ENCODE measurements around the gene SMYD3. TPM values are rescaled to one million over a fixed set of nuclear protein-coding genes. Genes with fewer than 3 reads are reported as not detected.

The SMYD3 gene
- 36.6 TPM for total RNA-seq
- 10 to 100 TPM; 17.7 to 32.7 (median 25.1) TPM for polyA plus RNA-seq

GRCh38 chr1:246506674-246507481, at the start of gene SMYD3:
TSS of gene SMYD3 (minus strand) at chr1:246507279.
- H3K27ac ChIP-seq (ENCODE audit: insufficient read depth, low read length, poor library complexity, severe bottlenecking): peak within 1 kb of the TSS; percentile 57
- DNase-seq (peak; percentile 73 to 87 (median 78)), ATAC-seq (ENCODE audit: low read depth in 2 of 2) (peak; percentile 81 to 86)
- peak within 1 kb of the TSS; percentile 93 for H3K4me3 ChIP-seq (ENCODE audit: low read depth, low read length)
- Mint-ChIP-seq H3K4me3 (peak within 1 kb of the TSS; percentile 93 to 97 (median 96)), H3K27ac (peak within 1 kb of the TSS; percentile 91 to 96 (median 93)), H3K9me3 (peaks cover 0 to 1% (median 0%) of the 10 kb centered on the region in 7 donors), H3K4me1 (peaks cover 15 to 34% (median 19%) of the 10 kb centered on the region in 4 donors), H3K27me3 (no peaks in the 10 kb centered on the region), H3K36me3 (no peaks in the 10 kb centered on the region)
- H3K27me3 ChIP-seq (ENCODE audit: control insufficient read depth, insufficient read depth, low read length): no peaks in the 10 kb centered on the region
- no peaks in the 10 kb centered on the region for H3K9me3 ChIP-seq (ENCODE audit: control insufficient read depth in 2 of 2, low read length in 2 of 2)
- H3K4me1 ChIP-seq (ENCODE audit: control insufficient read depth, insufficient read depth, low read length, poor library complexity, severe bottlenecking): peaks cover 8% of the 10 kb centered on the region
- H3K36me3 ChIP-seq (ENCODE audit: control insufficient read depth, insufficient read depth, low read length): no peaks in the 10 kb centered on the region

GRCh38 chr1:246554201-246554600, 47.1 kb upstream of the SMYD3 start:
- peaks cover 3 to 18% (median 7%) of the 10 kb centered on the region in 4 donors for H3K4me1 Mint-ChIP-seq
- H3K4me3 ChIP-seq (ENCODE audit: low read depth, low read length): no peak overlapping the region
- H3K27ac Mint-ChIP-seq: no peak overlapping the region
- DNase-seq (no peak), ATAC-seq (ENCODE audit: low read depth in 2 of 2) (no peak)
- H3K36me3 ChIP-seq (ENCODE audit: control insufficient read depth, insufficient read depth, low read length): peaks cover 78% of the 10 kb centered on the region
- H3K27me3 Mint-ChIP-seq: no peaks in the 10 kb centered on the region
- peaks cover 60% of the 10 kb centered on the region for H3K36me3 Mint-ChIP-seq
- no peaks in the 10 kb centered on the region for H3K4me1 ChIP-seq (ENCODE audit: control insufficient read depth, insufficient read depth, low read length, poor library complexity, severe bottlenecking)
- no peaks in the 10 kb centered on the region for H3K9me3 ChIP-seq (ENCODE audit: control insufficient read depth in 2 of 2, low read length in 2 of 2)
- no peak overlapping the region for H3K27ac ChIP-seq (ENCODE audit: insufficient read depth, low read length, poor library complexity, severe bottlenecking)
- no peaks in the 10 kb centered on the region for H3K27me3 ChIP-seq (ENCODE audit: control insufficient read depth, insufficient read depth, low read length)
- H3K4me3 Mint-ChIP-seq: no peak overlapping the region
- H3K9me3 Mint-ChIP-seq: peaks cover 0 to 2% (median 0%) of the 10 kb centered on the region in 7 donors

- Histone ChIP-seq H3K27me3 (ENCODE audit: control insufficient read depth, insufficient read depth, low read length) (no peaks in the 10 kb centered on the region), H3K9me3 (ENCODE audit: control insufficient read depth in 2 of 2, low read length in 2 of 2) (no peaks in the 10 kb centered on the region), H3K27ac (ENCODE audit: insufficient read depth, low read length, poor library complexity, severe bottlenecking) (no peak overlapping the region), H3K4me1 (ENCODE audit: control insufficient read depth, insufficient read depth, low read length, poor library complexity, severe bottlenecking) (no peaks in the 10 kb centered on the region), H3K4me3 (ENCODE audit: low read depth, low read length) (no peak overlapping the region), H3K36me3 (ENCODE audit: control insufficient read depth, insufficient read depth, low read length) (peaks cover 89% of the 10 kb centered on the region)
- Mint-ChIP-seq H3K4me1 (peaks cover 0 to 13% (median 2%) of the 10 kb centered on the region in 4 donors), H3K4me3 (no peak overlapping the region), H3K36me3 (peaks cover 54% of the 10 kb centered on the region), H3K9me3 (peaks cover 0 to 2% (median 0%) of the 10 kb centered on the region in 7 donors), H3K27ac (no peak overlapping the region), H3K27me3 (no peaks in the 10 kb centered on the region)
- DNase-seq (no peak), ATAC-seq (ENCODE audit: low read depth in 2 of 2) (no peak)
Measured at GRCh38 chr1:246552110-246552509, 45.0 kb upstream of the SMYD3 start.

- Histone ChIP-seq H3K36me3 (ENCODE audit: control insufficient read depth, insufficient read depth, low read length) (peaks cover 79% of the 10 kb centered on the region), H3K4me3 (ENCODE audit: low read depth, low read length) (no peak overlapping the region), H3K27ac (ENCODE audit: insufficient read depth, low read length, poor library complexity, severe bottlenecking) (no peak overlapping the region), H3K4me1 (ENCODE audit: control insufficient read depth, insufficient read depth, low read length, poor library complexity, severe bottlenecking) (no peaks in the 10 kb centered on the region), H3K9me3 (ENCODE audit: control insufficient read depth in 2 of 2, low read length in 2 of 2) (no peaks in the 10 kb centered on the region), H3K27me3 (ENCODE audit: control insufficient read depth, insufficient read depth, low read length) (no peaks in the 10 kb centered on the region)
- Mint-ChIP-seq H3K9me3 (no peaks in the 10 kb centered on the region), H3K36me3 (peaks cover 48% of the 10 kb centered on the region), H3K27me3 (no peaks in the 10 kb centered on the region), H3K27ac (peak overlapping the region in 1 of 3 donors; percentile 23), H3K4me3 (no peak overlapping the region), H3K4me1 (peaks cover 0 to 13% (median 2%) of the 10 kb centered on the region in 4 donors)
- ATAC-seq (ENCODE audit: low read depth in 2 of 2) (no peak), DNase-seq (no peak)
Measured at GRCh38 chr1:246550402-246550801, 43.3 kb upstream of the SMYD3 start.

- Histone ChIP-seq H3K27ac (ENCODE audit: insufficient read depth, low read length, poor library complexity, severe bottlenecking) (no peak overlapping the region), H3K4me3 (ENCODE audit: low read depth, low read length) (no peak overlapping the region), H3K36me3 (ENCODE audit: control insufficient read depth, insufficient read depth, low read length) (peaks cover 74% of the 10 kb centered on the region), H3K9me3 (ENCODE audit: control insufficient read depth in 2 of 2, low read length in 2 of 2) (no peaks in the 10 kb centered on the region), H3K4me1 (ENCODE audit: control insufficient read depth, insufficient read depth, low read length, poor library complexity, severe bottlenecking) (no peaks in the 10 kb centered on the region), H3K27me3 (ENCODE audit: control insufficient read depth, insufficient read depth, low read length) (no peaks in the 10 kb centered on the region)
- Mint-ChIP-seq H3K36me3 (peaks cover 42% of the 10 kb centered on the region), H3K27ac (peak overlapping the region in 1 of 3 donors; percentile 23), H3K4me1 (peaks cover 0 to 13% (median 2%) of the 10 kb centered on the region in 4 donors), H3K9me3 (no peaks in the 10 kb centered on the region), H3K27me3 (no peaks in the 10 kb centered on the region), H3K4me3 (no peak overlapping the region)
- DNase-seq (no peak), ATAC-seq (ENCODE audit: low read depth in 2 of 2) (no peak)
Measured at GRCh38 chr1:246549665-246550064, 42.6 kb upstream of the SMYD3 start.

GRCh38 chr1:246544001-246544400, 36.9 kb upstream of the SMYD3 start:
- DNase-seq: no peak
- H3K27me3 Mint-ChIP-seq: no peaks in the 10 kb centered on the region
- H3K9me3 ChIP-seq (ENCODE audit: control insufficient read depth in 2 of 2, low read length in 2 of 2): no peaks in the 10 kb centered on the region
- H3K4me1 ChIP-seq (ENCODE audit: control insufficient read depth, insufficient read depth, low read length, poor library complexity, severe bottlenecking): no peaks in the 10 kb centered on the region
- H3K4me3 Mint-ChIP-seq: no peak overlapping the region
- H3K9me3 Mint-ChIP-seq: no peaks in the 10 kb centered on the region
- H3K4me3 ChIP-seq (ENCODE audit: low read depth, low read length): no peak overlapping the region
- peaks cover 69% of the 10 kb centered on the region for H3K36me3 ChIP-seq (ENCODE audit: control insufficient read depth, insufficient read depth, low read length)
- no peak for ATAC-seq (ENCODE audit: low read depth in 2 of 2)
- H3K4me1 Mint-ChIP-seq: peaks cover 0 to 5% (median 0%) of the 10 kb centered on the region in 4 donors
- H3K36me3 Mint-ChIP-seq: peaks cover 24% of the 10 kb centered on the region
- H3K27ac Mint-ChIP-seq: peak overlapping the region in 2 of 3 donors; percentile 27 to 38
- no peak overlapping the region for H3K27ac ChIP-seq (ENCODE audit: insufficient read depth, low read length, poor library complexity, severe bottlenecking)
- H3K27me3 ChIP-seq (ENCODE audit: control insufficient read depth, insufficient read depth, low read length): no peaks in the 10 kb centered on the region

- H3K27me3 ChIP-seq (ENCODE audit: control insufficient read depth, insufficient read depth, low read length): no peaks in the 10 kb centered on the region
- H3K36me3 Mint-ChIP-seq: peaks cover 24% of the 10 kb centered on the region
- H3K9me3 ChIP-seq (ENCODE audit: control insufficient read depth in 2 of 2, low read length in 2 of 2): no peaks in the 10 kb centered on the region
- H3K27ac ChIP-seq (ENCODE audit: insufficient read depth, low read length, poor library complexity, severe bottlenecking): no peak overlapping the region
- H3K27me3 Mint-ChIP-seq: no peaks in the 10 kb centered on the region
- H3K27ac Mint-ChIP-seq: peak overlapping the region in 1 of 3 donors; percentile 24
- peaks cover 0 to 9% (median 0%) of the 10 kb centered on the region in 4 donors for H3K4me1 Mint-ChIP-seq
- no peaks in the 10 kb centered on the region for H3K9me3 Mint-ChIP-seq
- H3K4me3 Mint-ChIP-seq: no peak overlapping the region
- no peak for ATAC-seq (ENCODE audit: low read depth in 2 of 2)
- H3K36me3 ChIP-seq (ENCODE audit: control insufficient read depth, insufficient read depth, low read length): peaks cover 51% of the 10 kb centered on the region
- no peak for DNase-seq
- no peaks in the 10 kb centered on the region for H3K4me1 ChIP-seq (ENCODE audit: control insufficient read depth, insufficient read depth, low read length, poor library complexity, severe bottlenecking)
- H3K4me3 ChIP-seq (ENCODE audit: low read depth, low read length): no peak overlapping the region
Measured at GRCh38 chr1:246540738-246541491, 33.8 kb upstream of the SMYD3 start.

Data from CD4-positive, CD25-positive, alpha-beta regulatory T cell (primary cell).